Activated CD4-positive, alpha-beta T cell treated with anti-CD3 and anti-CD28 coated beads, Interleukin-2, amount 10 ng/mL, durations not matched to agents 24 days and 14 days (primary cell): Measurements from ENCODE around the gene FHAD1. TPM values are rescaled to one million over a fixed set of nuclear protein-coding genes. Genes with fewer than 3 reads are reported as not detected.

ENCODE experiments used
- DNase-seq: peaks from one replicate; pipeline ENCODE4 v3.0.0; 2022
- H3K27ac Mint-ChIP-seq: one replicate; pipeline ENCODE4 v1.8.0; 2022; ENCODE audit warnings: mild to moderate bottlenecking, mixed read lengths
- H3K27me3 Mint-ChIP-seq: one replicate; pipeline ENCODE4 v1.8.0; 2022; ENCODE audit warnings: mixed read lengths
- H3K36me3 Mint-ChIP-seq: one replicate; pipeline ENCODE4 v1.8.0; 2022; ENCODE audit warnings: low read depth, mild to moderate bottlenecking, mixed read lengths
- H3K4me1 Mint-ChIP-seq: one replicate; pipeline ENCODE4 v1.8.0; 2021; ENCODE audit warnings: mixed read lengths
- H3K4me3 Mint-ChIP-seq: one replicate; pipeline ENCODE4 v1.8.0; 2022; ENCODE audit warnings: mild to moderate bottlenecking, moderate library complexity, mixed read lengths
- H3K9me3 Mint-ChIP-seq: one replicate; pipeline ENCODE4 v1.8.0; 2021; ENCODE audit warnings: mixed read lengths
- intact Hi-C: fragments of 100-400 bp; cut with micrococcal nuclease; formaldehyde crosslinking; loops from one replicate; pipeline ENCODE4 v1.15.1; 2023
- total RNA-seq: library from RNA; stranded (reverse); gene quantifications from 2 replicates; pipeline ENCODE4 v1.2.3, GENCODE V29; 2022

FHAD1 gene
- total RNA-seq, 1 donor from 2014 or later = not detected

- H3K27me3 Mint-ChIP-seq = peaks cover 15% of the 10 kb centered on the region
- DNase-seq = no peak
- H3K4me1 Mint-ChIP-seq = no peaks in the 10 kb centered on the region
- no peak overlapping the region for H3K27ac Mint-ChIP-seq
- peaks cover 4% of the 10 kb centered on the region for H3K9me3 Mint-ChIP-seq
- H3K4me3 Mint-ChIP-seq = no peak overlapping the region
- no peaks in the 10 kb centered on the region for H3K36me3 Mint-ChIP-seq
- intact Hi-C loops = no loop called here
These were observed 147.3 kb downstream of the FHAD1 start for GRCh38 chr1:15394258-15394690.

GRCh38 chr1:15397236-15397635 lies 150.2 kb downstream of the FHAD1 start:
- no peaks in the 10 kb centered on the region for H3K36me3 Mint-ChIP-seq
- no peak overlapping the region for H3K4me3 Mint-ChIP-seq
- peaks cover 4% of the 10 kb centered on the region for H3K9me3 Mint-ChIP-seq
- intact Hi-C loops = no loop called here
- H3K27me3 Mint-ChIP-seq = peaks cover 11% of the 10 kb centered on the region
- H3K4me1 Mint-ChIP-seq = no peaks in the 10 kb centered on the region
- no peak for DNase-seq
- H3K27ac Mint-ChIP-seq = no peak overlapping the region

- DNase-seq = no peak
- H3K4me1 Mint-ChIP-seq = no peaks in the 10 kb centered on the region
These were observed 152.7 kb downstream of the FHAD1 start for GRCh38 chr1:15399710-15400109.

GRCh38 chr1:15400627-15401026 lies 153.6 kb downstream of the FHAD1 start:
- intact Hi-C loops = no loop called here
- no peak overlapping the region for H3K27ac Mint-ChIP-seq
- no peaks in the 10 kb centered on the region for H3K36me3 Mint-ChIP-seq
- DNase-seq = no peak
- no peak overlapping the region for H3K4me3 Mint-ChIP-seq
- peaks cover 4% of the 10 kb centered on the region for H3K9me3 Mint-ChIP-seq
- peaks cover 8% of the 10 kb centered on the region for H3K27me3 Mint-ChIP-seq
- H3K4me1 Mint-ChIP-seq = no peaks in the 10 kb centered on the region

More at GRCh38 chr1:15399710-15400109, 152.7 kb downstream of the FHAD1 start:
- Mint-ChIP-seq H3K36me3 (no peaks in the 10 kb centered on the region), H3K27me3 (peaks cover 6% of the 10 kb centered on the region), H3K9me3 (peaks cover 4% of the 10 kb centered on the region), H3K4me3 (no peak overlapping the region), H3K27ac (no peak overlapping the region)
- intact Hi-C loops = no loop called here

GRCh38 chr1:15401391-15402055 lies 154.5 kb downstream of the FHAD1 start:
- H3K9me3 Mint-ChIP-seq = peaks cover 4% of the 10 kb centered on the region
- no peaks in the 10 kb centered on the region for H3K36me3 Mint-ChIP-seq
- intact Hi-C loops = no loop called here
- no peak overlapping the region for H3K4me3 Mint-ChIP-seq
- no peaks in the 10 kb centered on the region for H3K4me1 Mint-ChIP-seq
- peaks cover 10% of the 10 kb centered on the region for H3K27me3 Mint-ChIP-seq
- H3K27ac Mint-ChIP-seq = no peak overlapping the region
- DNase-seq = no peak

- Mint-ChIP-seq H3K27ac (no peak overlapping the region), H3K4me1 (peaks cover 5% of the 10 kb centered on the region), H3K27me3 (peaks cover 24% of the 10 kb centered on the region), H3K36me3 (no peaks in the 10 kb centered on the region), H3K4me3 (no peak overlapping the region), H3K9me3 (peaks cover 4% of the 10 kb centered on the region)
- no peak for DNase-seq
- intact Hi-C loops = no loop called here
These were observed 155.9 kb downstream of the FHAD1 start for GRCh38 chr1:15402809-15403450.

GRCh38 chr1:15403962-15404580 lies 157.0 kb downstream of the FHAD1 start:
- Mint-ChIP-seq H3K4me1 (peaks cover 6% of the 10 kb centered on the region), H3K9me3 (no peaks in the 10 kb centered on the region), H3K36me3 (no peaks in the 10 kb centered on the region), H3K4me3 (no peak overlapping the region), H3K27me3 (peaks cover 32% of the 10 kb centered on the region), H3K27ac (no peak overlapping the region)
- intact Hi-C loops = no loop called here
- DNase-seq = no peak

GRCh38 chr1:15405106-15405850 lies 158.3 kb downstream of the FHAD1 start:
- intact Hi-C loops = no loop called here

GRCh38 chr1:15406614-15407559 lies 159.9 kb downstream of the FHAD1 start:
- peaks cover 13% of the 10 kb centered on the region for H3K4me1 Mint-ChIP-seq
- DNase-seq = no peak
- intact Hi-C loops = no loop called here
- H3K4me3 Mint-ChIP-seq = no peak overlapping the region
- no peaks in the 10 kb centered on the region for H3K9me3 Mint-ChIP-seq
- peaks cover 34% of the 10 kb centered on the region for H3K27me3 Mint-ChIP-seq
- H3K27ac Mint-ChIP-seq = no peak overlapping the region
- peaks cover 8% of the 10 kb centered on the region for H3K36me3 Mint-ChIP-seq

More at GRCh38 chr1:15405106-15405850, 158.3 kb downstream of the FHAD1 start:
- no peak for DNase-seq
- no peaks in the 10 kb centered on the region for H3K9me3 Mint-ChIP-seq
- no peak overlapping the region for H3K27ac Mint-ChIP-seq
- peaks cover 8% of the 10 kb centered on the region for H3K4me1 Mint-ChIP-seq
- H3K4me3 Mint-ChIP-seq = no peak overlapping the region
- peaks cover 34% of the 10 kb centered on the region for H3K27me3 Mint-ChIP-seq
- H3K36me3 Mint-ChIP-seq = no peaks in the 10 kb centered on the region

GRCh38 chr1:15407580-15407979 lies 160.6 kb downstream of the FHAD1 start:
- no peak overlapping the region for H3K4me3 Mint-ChIP-seq
- DNase-seq = no peak
- H3K9me3 Mint-ChIP-seq = no peaks in the 10 kb centered on the region
- peaks cover 34% of the 10 kb centered on the region for H3K27me3 Mint-ChIP-seq
- H3K27ac Mint-ChIP-seq = no peak overlapping the region
- H3K4me1 Mint-ChIP-seq = peaks cover 20% of the 10 kb centered on the region
- H3K36me3 Mint-ChIP-seq = peaks cover 15% of the 10 kb centered on the region
- intact Hi-C loops = no loop called here

GRCh38 chr1:15408890-15409387 lies 161.9 kb downstream of the FHAD1 start:
- no peak for DNase-seq
- Mint-ChIP-seq H3K36me3 (peaks cover 27% of the 10 kb centered on the region), H3K4me3 (peak overlapping the region; percentile 96), H3K27me3 (peaks cover 33% of the 10 kb centered on the region), H3K27ac (peak overlapping the region; percentile 91), H3K4me1 (peaks cover 29% of the 10 kb centered on the region), H3K9me3 (no peaks in the 10 kb centered on the region)
- intact Hi-C loops = loop anchor here (2.0 kb wide), 1 partner anchor 116 kb away; the partner anchor contains the start of gene CASP9

- intact Hi-C loops = loop anchor here (2.0 kb wide), 1 partner anchor 115 kb away; the partner anchor contains the start of gene CASP9
- peaks cover 35% of the 10 kb centered on the region for H3K4me1 Mint-ChIP-seq
- H3K27me3 Mint-ChIP-seq = peaks cover 32% of the 10 kb centered on the region
- no peaks in the 10 kb centered on the region for H3K9me3 Mint-ChIP-seq
- peaks cover 32% of the 10 kb centered on the region for H3K36me3 Mint-ChIP-seq
- H3K4me3 Mint-ChIP-seq = peak within 1 kb of the TSS; percentile 96
- peak within 1 kb of the TSS; percentile 91 for H3K27ac Mint-ChIP-seq
- peak; percentile 96 for DNase-seq
These were observed 162.6 kb downstream of the FHAD1 start, which contains the start of gene EFHD2 for GRCh38 chr1:15409388-15410222. Gene EFHD2 (plus strand): TSS chr1:15409888. CDS start chr1:15409972, 84 bp downstream.
